Parathyroid adenoma (tissue), 2 donors: ENCODE results near the gene MCCC1.

ENCODE experiments used
- H2AFZ ChIP-seq: fragments of 300-600 bp; sonication (generic); one replicate; pipeline ENCODE4 v1.7.0; 2017; ENCODE audit warnings: antibody characterized with exemption, mild to moderate bottlenecking
- H3K27ac ChIP-seq: fragments of 300-600 bp; sonication (generic); one replicate; pipeline ENCODE4 v1.7.0; 2017
- H3K27me3 ChIP-seq: fragments of 300-600 bp; sonication (generic); one replicate; pipeline ENCODE4 v1.7.0; 2017; ENCODE audit warnings: low read length; ENCODE audit not compliant: control insufficient read depth, insufficient read depth
- H3K36me3 ChIP-seq: fragments of 300-600 bp; sonication (generic); one replicate; pipeline ENCODE4 v1.7.0; 2017; ENCODE audit warnings: low read length; ENCODE audit not compliant: control insufficient read depth, insufficient read depth
- H3K4me1 ChIP-seq: fragments of 300-600 bp; sonication (generic); one replicate; pipeline ENCODE4 v1.7.0; 2017; ENCODE audit warnings: control low read depth
- H3K4me2 ChIP-seq: fragments of 300-600 bp; sonication (generic); one replicate; pipeline ENCODE4 v1.7.0; 2017; ENCODE audit warnings: low read length
- H3K4me3 ChIP-seq: fragments of 300-600 bp; sonication (generic); one replicate; pipeline ENCODE4 v1.7.0; 2017; ENCODE audit warnings: low read depth, low read length
- H3K79me2 ChIP-seq: fragments of 300-600 bp; sonication (generic); one replicate; pipeline ENCODE4 v1.7.0; 2017; ENCODE audit warnings: control low read depth
- H3K9ac ChIP-seq: fragments of 300-600 bp; sonication (generic); one replicate; pipeline ENCODE4 v1.7.0; 2017; ENCODE audit warnings: mild to moderate bottlenecking
- H3K9me3 ChIP-seq: fragments of 300-600 bp; sonication (generic); one replicate; pipeline ENCODE4 v1.7.0; 2017; ENCODE audit warnings: low read length; ENCODE audit not compliant: control insufficient read depth
- TF ChIP-seq, protein P1 (sequence below): fragments of 300-600 bp; sonication (generic); IDR thresholded peaks from one replicate; pipeline ENCODE4 v1.7.0; 2017; ENCODE audit warnings: antibody characterized with exemption, mild to moderate bottlenecking
- donor health status: primary hyperparathyroidism.

The MCCC1 gene

DNA sequence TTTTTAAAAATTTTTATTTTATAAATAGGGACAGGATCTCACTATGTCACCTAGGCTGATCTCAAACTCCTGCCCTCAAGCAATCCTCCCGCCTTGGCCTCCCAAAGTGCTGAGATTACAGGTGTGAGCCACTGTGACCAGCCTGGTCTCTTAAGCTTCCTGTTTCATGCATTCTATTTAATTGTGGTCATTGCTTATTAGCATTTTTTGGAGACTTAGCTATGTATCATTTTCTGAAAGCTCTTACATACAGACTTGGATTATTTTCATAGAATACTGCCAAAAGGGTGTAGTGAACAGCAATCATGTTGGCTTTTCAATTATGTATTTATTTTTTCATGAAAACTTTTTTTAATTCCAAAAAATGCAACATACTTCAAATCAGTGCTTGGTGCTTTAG is 67.5 kb downstream of the MCCC1 start:
- H3K27ac ChIP-seq: no peak overlapping the region
- no peak overlapping the region for H3K4me3 ChIP-seq
- no peaks in the 10 kb centered on the region for H3K36me3 ChIP-seq
- no peak overlapping the region for H2AFZ ChIP-seq
- H3K79me2 ChIP-seq: no peaks in the 10 kb centered on the region
- TF ChIP-seq, protein P1, sequence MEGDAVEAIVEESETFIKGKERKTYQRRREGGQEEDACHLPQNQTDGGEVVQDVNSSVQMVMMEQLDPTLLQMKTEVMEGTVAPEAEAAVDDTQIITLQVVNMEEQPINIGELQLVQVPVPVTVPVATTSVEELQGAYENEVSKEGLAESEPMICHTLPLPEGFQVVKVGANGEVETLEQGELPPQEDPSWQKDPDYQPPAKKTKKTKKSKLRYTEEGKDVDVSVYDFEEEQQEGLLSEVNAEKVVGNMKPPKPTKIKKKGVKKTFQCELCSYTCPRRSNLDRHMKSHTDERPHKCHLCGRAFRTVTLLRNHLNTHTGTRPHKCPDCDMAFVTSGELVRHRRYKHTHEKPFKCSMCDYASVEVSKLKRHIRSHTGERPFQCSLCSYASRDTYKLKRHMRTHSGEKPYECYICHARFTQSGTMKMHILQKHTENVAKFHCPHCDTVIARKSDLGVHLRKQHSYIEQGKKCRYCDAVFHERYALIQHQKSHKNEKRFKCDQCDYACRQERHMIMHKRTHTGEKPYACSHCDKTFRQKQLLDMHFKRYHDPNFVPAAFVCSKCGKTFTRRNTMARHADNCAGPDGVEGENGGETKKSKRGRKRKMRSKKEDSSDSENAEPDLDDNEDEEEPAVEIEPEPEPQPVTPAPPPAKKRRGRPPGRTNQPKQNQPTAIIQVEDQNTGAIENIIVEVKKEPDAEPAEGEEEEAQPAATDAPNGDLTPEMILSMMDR: no peak
- no peaks in the 10 kb centered on the region for H3K9me3 ChIP-seq
- no peak overlapping the region for H3K4me2 ChIP-seq
- no peak overlapping the region for H3K9ac ChIP-seq
- H3K4me1 ChIP-seq: no peaks in the 10 kb centered on the region
- H3K27me3 ChIP-seq: no peaks in the 10 kb centered on the region

DNA sequence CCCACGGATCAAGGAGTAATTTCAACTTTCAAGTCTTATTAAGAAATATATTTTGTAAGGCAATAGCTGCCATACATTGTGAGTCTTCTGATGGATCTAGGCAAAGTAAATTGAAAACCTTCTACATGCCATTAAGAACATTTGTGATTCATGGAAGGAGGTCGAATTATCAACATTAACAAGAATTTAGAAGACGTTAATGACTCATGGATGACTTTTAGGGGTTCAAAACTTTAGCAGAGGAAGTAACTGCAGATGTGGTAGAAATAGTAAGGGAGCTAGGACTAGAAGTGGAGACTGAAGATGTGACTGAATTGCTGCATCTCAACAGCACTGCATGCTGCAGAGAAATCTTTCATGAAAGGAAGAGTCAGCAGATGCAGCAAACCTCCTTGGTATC is 70.9 kb downstream of the MCCC1 start:
- no peaks in the 10 kb centered on the region for H3K27me3 ChIP-seq
- no peak overlapping the region for H3K27ac ChIP-seq
- TF ChIP-seq, protein P1: no peak
- no peak overlapping the region for H2AFZ ChIP-seq
- H3K36me3 ChIP-seq: no peaks in the 10 kb centered on the region
- H3K9ac ChIP-seq: no peak overlapping the region
- H3K9me3 ChIP-seq: no peaks in the 10 kb centered on the region
- H3K4me3 ChIP-seq: no peak overlapping the region
- H3K4me1 ChIP-seq: no peaks in the 10 kb centered on the region
- H3K79me2 ChIP-seq: no peaks in the 10 kb centered on the region
- H3K4me2 ChIP-seq: no peak overlapping the region

DNA sequence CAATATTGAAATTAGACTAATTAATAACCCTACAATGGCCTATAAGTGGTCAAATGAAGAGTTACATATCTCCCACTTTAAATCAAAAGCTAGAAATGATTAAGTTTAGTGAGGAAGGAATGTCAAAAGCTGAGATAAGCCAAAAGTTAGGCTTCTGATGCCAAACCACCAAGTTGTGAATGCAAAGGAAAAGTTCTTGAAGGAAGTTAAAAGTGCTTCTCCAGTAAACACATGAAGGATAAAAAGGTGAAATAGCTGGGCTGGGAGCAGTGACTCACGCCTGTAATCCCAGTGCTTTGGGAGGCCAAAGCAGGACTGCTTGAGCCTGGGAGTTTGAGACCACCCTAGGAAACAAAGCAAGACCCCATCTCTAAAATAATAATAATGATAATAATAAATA is 72.0 kb downstream of the MCCC1 start:
- H2AFZ ChIP-seq: no peak overlapping the region
- no peaks in the 10 kb centered on the region for H3K79me2 ChIP-seq
- H3K4me1 ChIP-seq: no peaks in the 10 kb centered on the region
- H3K9me3 ChIP-seq: no peaks in the 10 kb centered on the region
- no peaks in the 10 kb centered on the region for H3K27me3 ChIP-seq
- H3K27ac ChIP-seq: no peak overlapping the region
- H3K4me2 ChIP-seq: no peak overlapping the region
- H3K4me3 ChIP-seq: no peak overlapping the region
- TF ChIP-seq, protein P1: no peak
- no peak overlapping the region for H3K9ac ChIP-seq
- no peaks in the 10 kb centered on the region for H3K36me3 ChIP-seq

DNA sequence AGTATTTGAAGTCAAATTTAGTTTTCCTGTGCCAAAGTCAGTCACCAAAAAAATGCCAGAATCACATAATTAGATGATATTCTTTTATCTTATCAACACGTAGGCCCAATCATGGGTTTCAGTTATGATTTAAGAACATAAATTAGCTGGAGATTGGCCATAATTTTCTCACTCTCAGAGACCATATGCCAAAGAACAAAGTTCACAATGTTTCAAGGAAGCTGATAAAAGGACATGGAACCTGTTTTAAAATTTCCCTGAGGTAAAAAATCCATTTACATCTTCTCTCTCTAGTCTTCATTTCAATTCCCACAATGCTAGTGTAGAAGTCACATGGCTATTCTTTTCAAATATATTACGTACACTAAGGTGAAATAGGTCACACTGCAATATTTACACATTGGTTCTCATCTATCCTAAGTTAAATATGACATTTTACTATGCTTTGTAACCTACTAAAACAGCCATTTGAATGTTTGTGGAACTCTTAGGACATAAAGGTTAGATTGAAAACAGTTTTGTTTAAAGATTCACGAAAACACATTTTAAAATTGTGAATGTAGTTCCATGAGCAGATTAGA is 76.3 kb downstream of the MCCC1 start:
- no peaks in the 10 kb centered on the region for H3K79me2 ChIP-seq
- H3K4me1 ChIP-seq: no peaks in the 10 kb centered on the region
- no peak overlapping the region for H2AFZ ChIP-seq
- H3K27ac ChIP-seq: no peak overlapping the region
- no peaks in the 10 kb centered on the region for H3K9me3 ChIP-seq
- H3K4me3 ChIP-seq: no peak overlapping the region
- no peaks in the 10 kb centered on the region for H3K27me3 ChIP-seq
- H3K36me3 ChIP-seq: no peaks in the 10 kb centered on the region
- no peak overlapping the region for H3K4me2 ChIP-seq
- no peak overlapping the region for H3K9ac ChIP-seq
- TF ChIP-seq, protein P1: no peak

DNA sequence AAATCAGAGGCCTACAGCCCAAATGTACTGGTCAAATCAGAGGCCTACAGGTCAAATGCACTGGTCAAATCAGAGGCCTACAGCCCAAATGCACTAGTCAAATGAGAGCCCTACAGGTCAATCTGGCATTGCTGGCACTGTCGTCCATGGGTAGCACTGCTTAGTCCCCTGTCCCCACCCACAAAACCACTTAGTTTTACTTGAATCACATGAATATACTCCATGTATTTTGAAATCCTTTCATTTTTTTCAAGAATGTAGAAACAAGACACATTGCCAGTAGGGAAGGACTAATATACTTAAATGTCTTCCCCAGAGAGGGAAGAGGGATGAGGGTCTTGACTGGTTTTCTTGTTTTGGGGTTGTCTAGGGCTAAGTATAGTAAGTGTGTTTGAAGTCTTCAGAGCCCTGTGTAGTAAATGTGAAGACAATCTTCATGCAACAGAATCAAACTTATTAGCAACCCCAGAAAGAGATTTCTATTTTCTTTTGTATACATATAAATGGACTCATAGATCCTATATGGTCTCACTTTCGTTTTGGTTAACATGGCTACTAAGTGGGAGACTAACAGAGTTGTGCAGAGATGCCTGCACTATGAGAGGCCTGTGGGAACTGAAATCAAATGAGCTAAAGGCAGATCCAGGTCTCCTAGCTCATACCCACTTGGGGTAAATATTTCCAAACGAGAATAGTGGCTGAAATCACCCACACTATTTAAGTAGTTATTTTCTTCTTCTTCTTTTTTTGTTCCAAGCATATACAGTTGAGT is 80.7 kb downstream of the MCCC1 start:
- Histone ChIP-seq H3K27ac (no peak overlapping the region), H3K36me3 (no peaks in the 10 kb centered on the region), H3K4me1 (no peaks in the 10 kb centered on the region), H3K4me2 (no peak overlapping the region), H3K27me3 (no peaks in the 10 kb centered on the region), H2AFZ (no peak overlapping the region), H3K4me3 (no peak overlapping the region), H3K79me2 (no peaks in the 10 kb centered on the region), H3K9me3 (no peaks in the 10 kb centered on the region), H3K9ac (no peak overlapping the region)
- TF ChIP-seq, protein P1: no peak
